ENCODE measurements around the gene DLGAP4.

The DLGAP4 gene

DNA sequence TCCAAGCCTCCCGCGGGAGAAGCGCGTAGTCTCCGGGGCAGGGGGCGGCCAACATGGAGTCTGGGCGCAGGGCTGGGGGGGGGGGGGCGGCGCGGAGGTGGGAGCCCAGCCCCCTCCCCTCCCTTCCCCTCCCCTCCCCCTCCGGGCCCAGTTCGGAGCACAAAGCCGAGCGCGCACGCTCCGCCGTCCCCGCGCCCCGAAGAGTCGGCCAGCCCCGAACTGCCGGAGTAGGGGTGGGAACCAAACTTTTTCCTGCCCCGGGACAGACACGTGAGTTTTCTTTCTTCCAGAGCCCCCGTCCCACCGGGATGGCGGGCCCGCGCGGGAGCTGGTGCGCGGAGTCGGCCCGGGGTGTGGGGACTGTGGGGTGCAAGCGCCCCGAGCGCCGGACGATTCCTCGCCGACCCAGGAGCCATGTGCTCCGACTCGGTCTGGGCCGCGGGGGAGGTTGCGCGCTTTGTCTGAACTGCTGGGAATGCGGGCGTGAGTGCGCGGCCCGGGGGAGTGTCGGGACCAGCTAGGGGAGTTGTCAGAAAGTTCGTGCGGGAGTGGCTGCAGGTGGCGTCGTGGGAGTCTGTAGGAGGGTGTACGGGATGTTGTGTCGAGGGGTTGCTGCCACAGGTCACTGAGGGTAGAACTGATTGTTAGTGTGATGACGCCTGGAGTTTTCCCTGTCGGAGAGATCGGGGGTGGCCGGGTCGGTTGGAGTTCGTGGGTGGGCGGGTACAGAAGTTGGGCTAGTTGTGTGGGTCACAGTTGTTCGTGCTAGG lies 268.4 kb downstream of the DLGAP4 start:
- in situ Hi-C loops (cut with MboI; ENCODE audit: low sequenced_read_pairs), result no loop called here

- in situ Hi-C loops (cut with MboI; ENCODE audit: low sequenced_read_pairs), result no loop called here
Observed at GRCh38 chr20:36576081-36576445, 269.9 kb downstream of the DLGAP4 start.

Measured in hTERT RPE-1 (cell line).